Hematopoietic multipotent progenitor cell treated with erythropoietin and hydrocortisone succinate and interleukin-3 and kit ligand, for 8 days (in vitro differentiated cells): ENCODE data around the gene FBN1.

Source experiments
- DNase-seq: peaks from one replicate; pipeline ENCODE4 v3.0.0-alpha.2; 2015

FBN1 gene

GRCh38 chr15:48650931-48651330 is 5.4 kb upstream of the FBN1 start:
- no peak for DNase-seq

DNA sequence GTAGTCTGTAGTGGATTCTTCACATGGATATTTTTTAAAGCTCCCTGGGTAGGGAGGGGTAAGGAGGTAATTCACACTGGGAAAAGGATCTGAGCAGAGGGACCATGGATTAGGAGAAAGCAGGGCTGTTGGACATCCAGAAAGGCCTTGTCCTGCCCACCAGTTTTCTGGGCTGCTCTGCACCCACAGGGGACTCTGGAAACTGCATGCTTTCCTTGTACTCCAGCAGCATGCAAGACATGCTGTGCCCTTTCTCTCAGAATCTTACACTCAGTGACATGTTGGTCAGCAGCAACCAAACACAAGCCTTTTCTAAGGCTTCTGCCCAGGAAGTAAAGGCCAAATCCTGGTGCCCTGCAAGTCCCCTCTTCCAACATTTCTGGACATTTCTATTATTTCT is 2.5 kb upstream of the FBN1 start:
- DNase-seq: peak; percentile 28

GRCh38 chr15:48646331-48646730 is 822 bp upstream of the FBN1 start:
- no peak for DNase-seq

- peak; percentile 55 for DNase-seq
Measured at GRCh38 chr15:48644827-48645557, 517 bp downstream of the FBN1 start.

- peak; percentile 40 for DNase-seq
Measured at GRCh38 chr15:48644467-48644826, 1.1 kb downstream of the FBN1 start.

GRCh38 chr15:48643776-48644466 is 1.6 kb downstream of the FBN1 start:
- no peak for DNase-seq

DNA sequence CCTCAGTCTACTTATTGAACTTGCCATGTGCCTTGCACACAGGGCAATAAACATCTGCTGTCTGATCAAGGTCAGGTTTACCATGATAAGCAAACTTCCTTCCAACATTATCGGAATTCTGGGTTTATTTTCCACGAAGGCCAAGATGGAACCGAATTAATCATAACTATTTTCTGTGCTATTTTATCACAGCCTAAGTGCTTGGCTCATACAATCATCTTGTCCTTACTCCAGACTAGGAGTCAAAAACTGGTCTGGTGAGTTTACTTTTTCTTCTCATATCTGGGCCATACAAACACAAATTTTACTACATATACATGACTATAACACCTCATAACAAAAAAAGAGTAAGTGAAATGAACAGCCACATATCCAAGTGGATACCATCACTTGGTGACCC is 2.3 kb downstream of the FBN1 start:
- peak; percentile 61 for DNase-seq

DNA sequence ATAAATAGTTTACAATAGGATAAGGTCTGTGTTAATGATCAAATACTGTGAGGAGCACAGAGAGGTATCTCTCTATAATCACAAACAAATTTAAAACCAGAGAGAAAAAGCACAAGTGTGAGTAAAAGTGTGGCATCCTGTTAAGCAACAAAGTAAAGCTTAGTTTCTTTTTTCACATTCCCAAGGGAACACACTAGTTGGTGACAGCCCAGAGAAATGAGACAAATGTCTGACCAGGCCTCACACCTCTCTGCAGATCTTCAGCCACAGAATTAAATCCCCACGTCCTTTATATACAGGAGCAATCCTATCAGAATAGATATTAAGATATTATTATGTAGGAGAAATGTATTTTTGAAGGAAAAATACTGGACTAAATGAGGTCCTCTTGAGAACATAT is 2.7 kb downstream of the FBN1 start:
- DNase-seq: no peak

DNA sequence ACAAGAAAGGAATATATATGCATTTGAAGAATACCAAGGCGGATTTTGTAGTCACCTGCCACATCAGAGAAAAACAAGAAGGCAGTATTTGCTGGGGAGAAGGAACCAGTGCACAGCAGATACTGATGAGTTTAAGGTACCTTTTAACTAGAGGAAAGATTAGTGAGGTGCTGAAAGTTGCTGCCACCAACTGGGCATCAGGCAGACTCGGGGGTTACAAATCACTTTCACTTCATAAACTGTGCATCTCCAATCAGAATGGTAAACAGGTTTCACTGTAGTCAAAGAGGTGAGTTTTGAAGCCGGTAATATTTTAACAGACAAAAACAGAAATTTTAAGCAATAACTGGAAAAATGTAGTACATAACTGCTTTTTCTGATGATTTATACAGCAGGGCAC is 4.1 kb downstream of the FBN1 start:
- DNase-seq: peak; percentile 66

DNA sequence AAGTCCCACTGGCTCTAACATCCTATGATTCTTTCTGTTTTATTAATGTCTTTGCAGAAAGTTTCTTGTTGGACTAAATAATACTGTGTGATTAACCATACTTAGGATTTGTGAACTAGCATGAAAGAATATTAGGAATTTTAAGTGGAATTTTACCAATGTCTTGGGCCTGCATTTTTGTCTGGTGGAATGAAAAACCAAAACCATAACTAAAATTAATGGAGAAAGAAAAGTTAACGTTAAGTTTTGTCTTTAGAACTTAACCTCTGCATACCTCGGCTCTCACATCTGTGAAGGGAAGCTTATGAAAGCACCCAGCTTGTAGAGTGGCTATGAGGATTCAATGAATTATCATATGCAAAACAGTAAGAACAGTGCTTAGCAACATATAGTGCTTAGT is 6.5 kb downstream of the FBN1 start:
- DNase-seq: no peak

DNA sequence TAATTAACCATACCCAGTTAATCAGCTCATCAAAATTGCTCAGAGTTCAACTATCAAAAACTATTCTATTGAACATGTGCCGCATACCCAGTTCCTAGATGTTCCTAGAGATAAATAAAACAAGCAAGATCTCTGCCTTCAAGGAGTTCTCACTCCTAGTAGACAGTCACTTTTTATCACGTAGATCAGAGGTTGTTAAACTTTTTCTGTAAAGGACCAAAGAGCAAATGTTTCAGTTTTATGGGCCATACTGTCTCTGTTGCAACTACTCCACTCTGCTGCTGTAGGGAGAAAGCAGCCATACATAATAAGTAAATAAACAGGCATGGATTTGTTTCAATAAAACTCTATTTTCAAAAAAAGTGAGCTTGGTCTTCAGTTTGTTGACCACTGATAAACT is 7.9 kb downstream of the FBN1 start:
- DNase-seq: no peak

- peak; percentile 53 for DNase-seq
Measured at GRCh38 chr15:48636511-48636910, 9.0 kb downstream of the FBN1 start.

DNA sequence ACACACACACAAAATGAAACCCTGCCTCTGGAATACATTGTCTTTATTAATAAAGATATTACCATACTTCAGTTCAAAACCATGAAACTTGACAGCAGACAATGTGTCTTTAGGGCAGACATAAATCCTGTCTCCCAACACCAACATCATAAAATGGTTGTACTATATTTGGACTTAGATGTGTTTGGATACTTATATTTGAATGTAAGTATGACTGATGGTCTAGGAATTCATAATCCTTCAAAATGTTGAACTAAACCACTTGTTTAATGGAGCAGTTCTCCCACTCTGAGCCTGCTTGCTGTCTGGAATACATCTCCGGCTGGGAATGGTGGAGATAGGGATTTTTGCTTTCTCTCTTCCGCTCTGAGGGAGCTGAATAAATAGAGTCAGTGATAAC is 10.6 kb downstream of the FBN1 start:
- no peak for DNase-seq

DNA sequence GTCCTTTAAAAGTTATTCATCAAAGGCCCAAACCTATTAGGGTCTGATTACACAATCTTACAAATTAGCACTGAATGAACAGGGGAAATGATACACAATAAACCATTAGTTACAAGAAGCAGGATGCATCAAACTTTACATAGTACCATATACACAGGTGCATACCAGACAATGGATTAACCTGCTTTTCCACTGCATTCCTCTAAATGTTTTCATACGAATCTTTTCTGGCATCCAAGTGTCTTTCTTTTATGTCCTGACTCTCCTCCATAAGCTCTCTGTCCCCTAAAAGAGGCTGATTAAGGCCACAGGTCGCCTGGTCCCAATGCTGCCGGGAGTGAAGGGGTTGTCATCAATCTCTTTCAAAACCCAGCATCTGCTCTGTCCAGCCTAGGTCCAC is 11.4 kb downstream of the FBN1 start:
- no peak for DNase-seq

DNA sequence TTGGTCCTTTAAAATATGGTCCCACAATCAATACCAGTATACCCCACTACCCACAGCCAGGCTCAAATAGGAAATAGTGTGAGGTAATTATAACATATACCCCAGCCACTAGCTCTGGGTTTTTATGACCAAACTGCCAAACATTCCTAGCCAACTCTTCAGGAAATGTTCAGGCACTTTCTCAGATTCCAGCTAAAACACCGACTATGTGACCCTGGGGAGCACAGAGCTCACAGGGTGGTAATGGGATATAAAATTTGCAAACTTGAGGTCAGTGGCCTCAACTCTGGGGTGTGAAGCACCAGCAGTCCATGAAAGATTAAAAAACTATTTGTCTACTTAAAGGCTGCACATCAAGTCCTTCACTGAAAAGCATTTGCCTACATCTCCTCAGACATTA is 12.9 kb downstream of the FBN1 start:
- DNase-seq: no peak

GRCh38 chr15:48631176-48631770 is 14.2 kb downstream of the FBN1 start:
- DNase-seq: peak; percentile 60

DNA sequence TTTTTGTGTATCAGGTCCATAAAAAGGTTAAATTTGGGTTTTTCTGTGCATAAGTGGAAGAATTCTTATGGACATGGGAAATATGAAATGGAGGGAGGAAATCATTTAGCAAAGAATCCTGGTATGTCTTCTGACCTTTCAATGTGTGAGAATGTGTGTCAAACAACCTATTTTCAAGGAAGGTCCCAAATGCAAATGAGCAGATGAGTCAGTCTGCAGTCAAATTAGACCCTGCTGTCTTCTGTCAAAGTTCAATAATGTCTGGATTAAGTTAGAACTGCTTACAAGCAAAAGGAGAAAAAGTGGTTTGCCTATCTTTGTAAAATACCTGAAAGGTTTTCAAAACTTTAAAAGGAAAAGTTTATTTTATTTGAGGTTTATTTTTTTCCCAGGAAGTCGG is 15.3 kb downstream of the FBN1 start:
- no peak for DNase-seq

DNA sequence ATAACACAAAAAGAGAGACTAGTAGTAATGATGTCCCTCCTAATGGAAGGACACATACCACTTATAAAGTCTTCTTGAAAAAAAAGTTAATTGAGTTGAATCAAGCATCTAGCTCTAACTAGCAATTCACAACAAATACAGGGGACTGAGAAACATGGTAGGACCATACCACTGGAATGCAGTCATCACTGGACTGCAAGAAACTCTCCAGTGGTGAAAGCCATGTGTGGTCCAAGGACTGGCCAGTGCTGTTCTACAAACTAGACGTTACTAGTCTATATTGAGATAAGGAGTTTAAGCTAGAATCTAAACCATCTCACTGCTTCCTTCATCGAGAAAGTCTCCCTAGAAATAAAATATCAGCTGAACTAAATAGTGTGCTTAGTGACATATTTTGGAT is 16.7 kb downstream of the FBN1 start:
- no peak for DNase-seq

DNA sequence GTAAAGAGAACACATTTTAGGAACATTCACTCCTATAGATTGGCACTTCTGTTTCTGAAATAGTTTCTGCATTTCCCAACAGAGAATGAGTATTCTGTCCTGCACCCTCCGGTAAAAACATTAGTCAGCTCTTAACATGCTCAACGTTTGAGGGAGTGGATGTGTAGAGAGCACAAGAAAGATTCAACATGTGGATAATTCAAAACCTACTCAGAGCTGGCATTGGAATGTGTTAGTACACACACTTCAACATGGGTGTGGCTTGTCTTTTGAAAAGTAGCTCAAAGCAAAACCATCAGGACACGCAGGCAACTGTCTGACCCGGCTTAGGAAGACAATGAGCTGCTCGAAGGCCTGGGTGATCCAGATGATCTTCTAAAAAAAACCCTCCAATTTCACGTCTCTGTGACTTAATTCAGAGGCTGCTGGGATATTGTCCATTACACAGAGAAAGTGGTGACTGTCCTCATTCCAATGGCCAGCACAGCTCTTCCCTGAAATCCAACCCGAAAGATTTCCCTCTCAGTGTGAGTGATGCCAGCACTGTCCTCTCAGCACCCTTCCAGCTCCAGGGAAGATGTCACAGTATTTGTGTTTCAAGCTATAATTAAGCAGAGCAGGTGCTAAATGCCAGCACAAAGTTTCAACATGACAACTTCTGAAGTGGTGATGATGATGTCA is 18.1 kb downstream of the FBN1 start:
- DNase-seq: no peak

GRCh38 chr15:48625126-48625525 is 20.4 kb downstream of the FBN1 start:
- DNase-seq: no peak

DNA sequence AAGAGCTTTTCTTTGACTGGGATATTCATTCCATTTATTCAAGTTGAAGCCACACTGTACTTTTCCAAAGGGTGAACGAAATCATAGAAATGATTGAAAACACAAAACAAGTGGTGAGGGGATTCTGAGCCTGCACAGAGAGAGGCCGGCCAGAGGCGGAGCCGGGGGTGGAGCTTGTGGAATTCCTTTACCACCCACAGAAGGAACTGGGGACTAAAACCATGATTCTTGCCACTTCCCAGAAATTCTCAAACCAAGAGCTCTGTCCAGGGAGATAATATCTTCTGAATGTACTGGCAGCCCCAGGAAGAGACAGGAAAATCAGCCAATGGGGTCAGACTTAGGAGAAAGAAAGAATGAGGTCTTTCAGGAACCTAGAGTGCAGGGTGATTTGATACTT is 20.8 kb downstream of the FBN1 start:
- no peak for DNase-seq

- DNase-seq: no peak
Measured at GRCh38 chr15:48623456-48623855, 22.1 kb downstream of the FBN1 start.

DNA sequence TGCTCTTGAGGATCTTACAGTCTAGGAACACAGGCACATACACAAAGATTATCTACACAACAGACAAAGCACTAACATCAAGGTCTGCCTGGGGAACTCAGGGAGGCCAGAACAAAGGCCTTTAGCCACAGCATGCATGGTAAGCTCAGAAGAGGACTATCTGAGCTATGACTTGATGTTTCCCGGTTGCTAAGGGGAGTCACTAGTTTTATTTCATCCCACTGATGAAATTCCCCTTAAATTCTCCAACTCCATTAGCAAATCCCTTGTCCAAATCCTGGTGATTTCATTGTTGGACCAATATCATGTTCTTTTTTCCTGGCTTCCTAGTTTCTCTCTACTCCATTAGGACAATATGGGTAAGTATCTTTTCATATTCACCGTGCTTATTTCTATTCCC is 23.3 kb downstream of the FBN1 start:
- DNase-seq: no peak

- DNase-seq: no peak
Measured at GRCh38 chr15:48619446-48619845, 26.1 kb downstream of the FBN1 start.
